GM12801 (cell line): Measurements from ENCODE around the gene PTPRN2.

ENCODE experiments used
- TF ChIP-seq, protein P1 (sequence below): IDR thresholded peaks from one replicate; pipeline ENCODE4 v1.5.1; 2011; ENCODE audit warnings: control low read depth; ENCODE audit not compliant: insufficient read length; ENCODE audit errors: extremely low read depth

PTPRN2 gene

DNA sequence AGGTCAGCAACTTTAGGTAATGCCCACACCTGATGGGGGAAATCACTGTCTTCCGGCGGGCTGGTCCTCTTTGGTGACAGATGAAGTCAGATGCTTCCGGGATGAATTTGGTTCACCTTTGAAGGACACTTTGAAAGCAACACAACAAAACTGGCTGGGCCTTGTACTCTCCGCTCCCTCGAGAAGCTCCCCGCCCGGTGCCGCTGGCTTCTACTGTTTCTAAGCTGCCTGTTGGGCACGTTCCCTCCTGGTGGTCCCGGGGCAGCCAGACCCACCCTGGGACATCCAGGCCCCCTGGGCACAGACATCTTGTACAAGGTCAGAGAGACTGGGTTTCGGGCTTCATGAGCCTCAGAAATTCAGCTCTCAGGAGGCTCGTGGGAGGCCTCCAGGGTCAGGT, 798.5 kb downstream of the PTPRN2 start:
- TF ChIP-seq, protein P1, sequence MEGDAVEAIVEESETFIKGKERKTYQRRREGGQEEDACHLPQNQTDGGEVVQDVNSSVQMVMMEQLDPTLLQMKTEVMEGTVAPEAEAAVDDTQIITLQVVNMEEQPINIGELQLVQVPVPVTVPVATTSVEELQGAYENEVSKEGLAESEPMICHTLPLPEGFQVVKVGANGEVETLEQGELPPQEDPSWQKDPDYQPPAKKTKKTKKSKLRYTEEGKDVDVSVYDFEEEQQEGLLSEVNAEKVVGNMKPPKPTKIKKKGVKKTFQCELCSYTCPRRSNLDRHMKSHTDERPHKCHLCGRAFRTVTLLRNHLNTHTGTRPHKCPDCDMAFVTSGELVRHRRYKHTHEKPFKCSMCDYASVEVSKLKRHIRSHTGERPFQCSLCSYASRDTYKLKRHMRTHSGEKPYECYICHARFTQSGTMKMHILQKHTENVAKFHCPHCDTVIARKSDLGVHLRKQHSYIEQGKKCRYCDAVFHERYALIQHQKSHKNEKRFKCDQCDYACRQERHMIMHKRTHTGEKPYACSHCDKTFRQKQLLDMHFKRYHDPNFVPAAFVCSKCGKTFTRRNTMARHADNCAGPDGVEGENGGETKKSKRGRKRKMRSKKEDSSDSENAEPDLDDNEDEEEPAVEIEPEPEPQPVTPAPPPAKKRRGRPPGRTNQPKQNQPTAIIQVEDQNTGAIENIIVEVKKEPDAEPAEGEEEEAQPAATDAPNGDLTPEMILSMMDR: no peak

DNA sequence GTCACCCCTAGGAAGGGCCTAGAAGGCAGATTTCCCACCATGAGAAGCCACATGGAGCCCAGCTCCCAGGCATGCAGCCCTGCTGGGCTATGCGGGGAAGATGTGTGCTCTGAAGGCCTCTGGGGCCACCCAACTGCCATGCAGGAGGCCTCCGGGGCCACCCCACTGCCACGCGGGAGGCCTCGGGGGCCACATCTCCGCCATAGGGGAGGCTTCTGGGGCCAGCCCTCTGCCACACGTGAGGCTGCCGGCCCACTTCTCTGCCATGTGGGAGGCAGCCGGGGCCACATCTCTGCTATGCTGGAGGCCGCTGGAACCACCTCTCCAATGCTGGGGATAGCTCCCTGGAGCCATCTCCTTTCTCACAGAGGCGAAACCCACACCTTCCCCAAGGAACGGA, 799.0 kb downstream of the PTPRN2 start:
- TF ChIP-seq, protein P1: no peak

DNA sequence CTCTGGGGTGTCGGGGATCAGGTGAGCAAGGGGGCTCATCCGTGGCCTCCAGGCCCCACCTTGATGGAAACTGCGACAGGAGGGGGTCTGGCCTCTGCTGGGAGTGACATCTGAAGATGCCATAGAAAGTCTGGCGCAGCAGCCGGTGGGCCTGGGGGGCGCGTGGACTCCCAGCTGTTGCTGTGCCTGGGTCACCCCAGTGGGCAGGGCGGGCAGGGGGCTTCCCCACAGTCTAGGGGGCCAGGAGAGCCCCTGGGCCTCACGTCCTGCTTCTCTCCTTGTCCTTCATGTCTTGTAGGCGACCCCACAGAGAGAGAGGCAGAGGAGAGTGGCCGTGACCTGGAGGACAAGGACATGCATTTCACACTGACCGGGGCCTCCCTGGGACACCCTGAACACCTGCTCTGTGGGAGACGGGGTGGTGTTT, 800.3 kb downstream of the PTPRN2 start:
- TF ChIP-seq, protein P1: no peak

DNA sequence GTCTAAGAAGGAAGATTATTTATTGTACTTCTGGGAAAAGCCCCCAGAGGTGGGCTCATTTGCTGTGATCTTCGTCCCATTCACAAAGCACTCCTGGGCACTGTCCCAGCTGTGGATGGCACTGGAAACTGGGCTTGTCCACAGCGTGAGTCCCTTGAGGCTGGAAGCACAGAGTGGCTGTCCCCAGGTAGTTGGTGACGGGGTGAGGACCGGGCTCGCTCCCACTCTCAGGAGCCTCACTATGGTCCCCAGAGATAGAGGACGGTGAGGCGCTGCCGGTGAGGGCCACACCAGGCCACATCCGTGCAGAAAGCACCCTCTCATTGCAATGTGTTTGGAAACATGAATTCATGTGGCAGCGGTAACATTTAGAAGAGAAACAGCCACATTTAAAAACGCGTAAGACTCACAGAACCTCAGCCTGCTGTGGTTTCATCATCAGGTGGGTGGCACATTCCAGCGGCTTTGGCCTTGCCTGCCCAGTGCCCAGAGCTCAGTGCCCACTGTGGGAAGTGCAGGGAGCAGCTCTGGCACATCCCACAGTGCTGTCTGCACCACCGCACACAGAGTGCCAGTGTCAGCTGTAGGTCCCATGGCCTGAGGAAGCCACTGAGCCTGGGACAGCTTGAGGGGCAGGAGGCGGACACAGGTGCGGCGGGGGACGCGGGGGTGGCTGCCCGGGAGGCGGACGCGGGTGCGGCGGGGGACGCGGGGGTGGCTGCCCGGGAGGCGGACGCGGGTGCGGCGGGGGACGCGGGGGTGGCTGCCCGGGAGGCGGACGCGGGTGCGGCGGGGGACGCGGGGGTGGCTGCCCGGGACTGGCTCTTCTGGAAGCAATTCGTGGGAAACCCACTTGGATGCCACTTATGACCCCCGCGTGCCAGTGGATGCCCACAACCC, 801.0 kb downstream of the PTPRN2 start:
- TF ChIP-seq, protein P1: no peak

DNA sequence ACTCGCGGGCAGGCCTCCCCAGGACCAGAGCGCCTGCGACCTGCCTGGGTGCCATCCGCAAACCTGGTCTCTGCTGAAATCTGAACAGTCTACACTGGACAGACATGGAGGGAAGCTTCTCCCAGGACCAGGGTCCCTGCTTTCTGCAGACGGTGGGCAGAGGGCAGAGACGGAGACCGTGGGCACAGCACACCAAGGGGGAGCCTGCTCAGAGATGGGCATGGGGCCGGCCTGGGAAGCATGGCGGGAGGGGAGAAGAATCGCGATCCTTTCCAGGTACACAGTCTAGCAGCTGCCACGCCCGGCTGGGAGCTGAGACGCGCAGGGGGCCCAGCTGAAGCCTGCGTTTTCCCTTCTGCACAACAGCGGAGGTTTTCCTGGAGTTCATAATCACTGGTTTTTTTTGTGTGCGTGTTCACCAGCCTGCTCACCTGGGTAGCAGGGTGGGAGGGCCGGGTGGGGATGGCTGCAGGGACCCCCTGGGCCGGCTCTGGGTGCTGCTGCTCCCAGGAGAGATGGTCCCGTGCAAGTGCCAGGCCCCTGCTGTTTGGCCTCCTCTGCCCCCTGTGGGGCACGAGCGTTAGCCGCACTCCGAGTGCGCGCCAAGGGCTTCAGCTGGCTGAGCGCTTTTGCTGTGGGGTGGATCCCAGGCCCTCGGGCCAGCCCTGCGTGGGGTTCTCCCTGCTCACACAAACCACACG, 802.0 kb downstream of the PTPRN2 start:
- TF ChIP-seq, protein P1: no peak

DNA sequence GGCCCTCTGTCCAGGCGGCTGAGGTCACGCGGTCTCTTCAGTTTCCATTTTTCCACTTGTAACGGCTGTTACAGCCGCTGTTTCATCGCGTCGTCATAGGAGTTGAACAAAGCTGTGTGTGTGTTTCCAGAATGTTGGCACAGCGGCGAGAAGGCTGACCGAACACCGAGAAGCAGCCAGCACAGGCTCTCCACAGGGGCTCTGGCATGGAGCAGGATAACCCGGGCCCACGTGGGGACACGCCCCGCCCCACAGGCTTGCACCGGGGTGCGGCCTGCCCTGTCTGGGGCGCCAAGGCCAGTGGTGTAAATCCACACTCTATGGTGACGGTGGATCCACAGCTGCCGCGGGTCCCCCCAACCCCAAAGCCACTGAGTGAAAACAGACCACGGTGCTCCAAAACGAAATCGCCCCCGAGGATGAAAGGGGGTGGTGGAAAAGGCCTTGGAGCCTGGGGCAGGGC, 802.6 kb downstream of the PTPRN2 start:
- TF ChIP-seq, protein P1: no peak

DNA sequence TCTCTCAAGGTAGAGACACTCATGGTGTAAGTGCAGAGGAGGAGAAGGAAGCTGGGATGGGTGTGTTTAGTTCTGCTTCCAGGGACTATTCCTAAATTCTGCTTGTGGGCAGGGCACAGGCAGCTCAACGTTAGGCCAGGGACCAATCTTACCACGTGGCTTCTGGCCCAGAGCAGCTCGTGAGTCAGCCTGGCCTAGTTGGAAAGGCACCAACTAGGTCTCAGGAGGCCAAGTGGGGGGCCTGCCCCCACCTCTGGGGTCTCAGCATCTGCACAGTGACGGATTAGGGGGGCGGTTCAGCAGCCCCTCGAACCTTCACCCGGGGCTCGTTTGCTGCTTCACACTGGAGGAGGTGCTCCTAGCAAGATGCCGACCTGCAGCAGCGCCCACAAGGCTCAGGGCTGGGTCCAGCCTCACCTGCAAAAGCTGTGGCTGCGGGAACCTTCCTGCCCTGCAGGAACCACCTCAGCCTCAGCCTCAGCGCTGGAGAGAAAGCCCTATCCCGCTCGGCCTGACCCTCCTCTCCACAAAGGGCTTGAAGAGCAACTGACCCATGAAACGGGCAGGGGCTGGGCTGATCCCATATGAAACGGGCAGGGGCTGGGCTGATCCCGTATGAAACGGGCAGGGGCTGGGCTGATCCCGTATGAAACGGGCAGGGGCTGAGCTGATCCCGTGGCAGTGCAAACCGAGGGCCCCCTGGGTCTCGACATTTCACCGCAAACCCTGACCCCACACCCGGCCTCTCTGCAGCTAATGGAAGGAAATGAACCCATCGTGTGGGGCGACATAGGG, 803.4 kb downstream of the PTPRN2 start:
- TF ChIP-seq, protein P1: no peak
